WTC11 (cell line): ENCODE results near the gene GPR34.

Experiments used
- ATF3 ChIP-seq: sonication (generic); formaldehyde crosslinking; conservative IDR thresholded peaks from 2 replicates; pipeline ENCODE4 v1.8.1; 2022; ENCODE audit warnings: mild to moderate bottlenecking, missing genetic modification reagents
- CTCF ChIP-seq: fragments of 200-600 bp; IDR thresholded peaks from 2 replicates; pipeline ENCODE4 v1.8.0; 2022; ENCODE audit warnings: antibody characterized with exemption
- ESRRA ChIP-seq: sonication (generic); formaldehyde crosslinking; IDR thresholded peaks from 2 replicates; pipeline ENCODE4 v1.8.1; 2022; ENCODE audit warnings: mild to moderate bottlenecking, missing genetic modification reagents, borderline replicate concordance
- IRF1 ChIP-seq: sonication (generic); formaldehyde crosslinking; IDR thresholded peaks from 2 replicates; pipeline ENCODE4 v1.8.0; 2023; ENCODE audit warnings: missing genetic modification reagents
- MAX ChIP-seq: sonication (generic); formaldehyde crosslinking; IDR thresholded peaks from 2 replicates; pipeline ENCODE4 v1.8.0; 2022; ENCODE audit warnings: mild to moderate bottlenecking, missing genetic modification reagents
- NFYB ChIP-seq: sonication (generic); formaldehyde crosslinking; conservative IDR thresholded peaks from 2 replicates; pipeline ENCODE4 v1.8.0; 2022; ENCODE audit warnings: low read depth, missing genetic modification reagents
- SMAD3 ChIP-seq: sonication (generic); formaldehyde crosslinking; IDR thresholded peaks from 2 replicates; pipeline ENCODE4 v1.8.0; 2022; ENCODE audit warnings: missing genetic modification reagents, mild to moderate bottlenecking, borderline replicate concordance
- SOX15 ChIP-seq: fragments of 250-450 bp; sonication (Bioruptor Pico); IDR thresholded peaks from 2 replicates; pipeline ENCODE4 v1.9.0; 2021; ENCODE audit warnings: mild to moderate bottlenecking
- USF2 ChIP-seq: sonication (generic); formaldehyde crosslinking; IDR thresholded peaks from 2 replicates; pipeline ENCODE4 v1.8.1; 2023; ENCODE audit warnings: mild to moderate bottlenecking, missing genetic modification reagents, moderate library complexity
- ZNF416 ChIP-seq: fragments of 250-450 bp; sonication (Bioruptor Pico); IDR thresholded peaks from 2 replicates; pipeline ENCODE4 v1.9.0; 2021; ENCODE audit warnings: mild to moderate bottlenecking, inconsistent platforms

- no peak for TF ChIP-seq MAX (CRISPR knock-in tag)
- no peak for TF ChIP-seq CTCF
- no peak for TF ChIP-seq NFYB (CRISPR knock-in tag)
- TF ChIP-seq ZNF416, result no peak
- no peak for TF ChIP-seq SOX15 (CRISPR knock-in tag)
- no peak for TF ChIP-seq IRF1
- TF ChIP-seq ATF3, result no peak
- no peak for TF ChIP-seq SMAD3 (CRISPR knock-in tag)
- no peak for TF ChIP-seq ESRRA (CRISPR knock-in tag)
- no peak for TF ChIP-seq USF2 (CRISPR knock-in tag)
Measured at GRCh38 chrX:41671082-41671481, 17.7 kb upstream of the GPR34 start.
